Neural cell (in vitro differentiated cells): Measurements from ENCODE around the gene TPH2. TPM values are rescaled to one million over a fixed set of nuclear protein-coding genes. Genes with fewer than 3 reads are reported as not detected.

ENCODE experiments used
- H2AFZ ChIP-seq: fragments of 200-600, 300-800 bp; sonication (generic), shearing (Covaris generic); 2 replicates; pipeline ENCODE4 v1.6.0; 2014; ENCODE audit warnings: low read depth, mild to moderate bottlenecking, antibody characterized with exemption, low read length, moderate library complexity
- H3F3A ChIP-seq: fragments of 200-600 bp; shearing (Covaris generic); 2 replicates; pipeline ENCODE4 v1.6.1; 2016; ENCODE audit warnings: mild to moderate bottlenecking, moderate library complexity, mixed read lengths, antibody characterized with exemption, low read length; ENCODE audit not compliant: insufficient read depth, poor library complexity, severe bottlenecking
- H3K27ac ChIP-seq: fragments of 200-600, 300-800 bp; sonication (generic), shearing (Covaris generic); 2 replicates; pipeline ENCODE4 v1.5.1; 2014; ENCODE audit warnings: mild to moderate bottlenecking, low read length, moderate library complexity
- H3K27me3 ChIP-seq: fragments of 300-800, 200-600 bp; sonication (generic), shearing (Covaris generic); 2 replicates; pipeline ENCODE4 v1.6.0; 2014; ENCODE audit warnings: mild to moderate bottlenecking, low read depth, low read length, moderate library complexity; ENCODE audit not compliant: insufficient read depth
- H3K36me3 ChIP-seq: fragments of 300-800, 200-600 bp; sonication (generic), shearing (Covaris generic); 2 replicates; pipeline ENCODE4 v1.5.1; 2014; ENCODE audit warnings: mild to moderate bottlenecking, antibody characterized with exemption, low read length, moderate library complexity; ENCODE audit not compliant: insufficient read depth
- H3K4me2 ChIP-seq: fragments of 300-800, 200-600 bp; sonication (generic), shearing (Covaris generic); 2 replicates; pipeline ENCODE4 v1.6.0; 2014; ENCODE audit warnings: mild to moderate bottlenecking, low read length
- H3K4me3 ChIP-seq: fragments of 300-800, 200-600 bp; sonication (generic), shearing (Covaris generic); 2 replicates; pipeline ENCODE4 v1.5.1; 2014; ENCODE audit warnings: mild to moderate bottlenecking, low read length, moderate library complexity
- H3K79me2 ChIP-seq: fragments of 200-600 bp; shearing (Covaris generic); replicated peaks from 2 replicates; pipeline ENCODE4 v1.6.0; 2014; ENCODE audit warnings: mild to moderate bottlenecking, low read length, moderate library complexity; ENCODE audit not compliant: insufficient read depth
- H3K9ac ChIP-seq: fragments of 300-800, 200-600 bp; sonication (generic), shearing (Covaris generic); 2 replicates; pipeline ENCODE4 v1.6.1; 2016; ENCODE audit warnings: mild to moderate bottlenecking, low read length, mixed read lengths
- H3K9me2 ChIP-seq: fragments of 200-600 bp; shearing (Covaris generic); 2 replicates; pipeline ENCODE4 v1.6.1; 2016; ENCODE audit warnings: mild to moderate bottlenecking, low read length, mixed read lengths; ENCODE audit not compliant: insufficient read depth
- H3K9me3 ChIP-seq: fragments of 200-600, 300-800 bp; sonication (generic), shearing (Covaris generic); 2 replicates; pipeline ENCODE4 v1.6.1; 2016; ENCODE audit warnings: mild to moderate bottlenecking, mixed run types, low read length, moderate library complexity, mixed read lengths
- H4K20me1 ChIP-seq: fragments of 200-600 bp; shearing (Covaris generic); 2 replicates; pipeline ENCODE4 v1.6.1; 2016; ENCODE audit warnings: mild to moderate bottlenecking, mixed run types; ENCODE audit not compliant: insufficient read depth
- EP300 ChIP-seq: fragments of 450-650 bp; conservative IDR thresholded peaks from 2 replicates; pipeline ENCODE4 v1.6.1; 2014; ENCODE audit warnings: antibody characterized with exemption, mild to moderate bottlenecking, moderate library complexity; ENCODE audit not compliant: poor library complexity, severe bottlenecking
- EZH2 ChIP-seq: fragments of 200-600, 300-800 bp; shearing (Covaris generic), sonication (generic); IDR thresholded peaks from 2 replicates; pipeline ENCODE4 v1.6.1; 2014; ENCODE audit warnings: antibody characterized with exemption, low read length, borderline replicate concordance, mild to moderate bottlenecking; ENCODE audit not compliant: insufficient read depth, poor library complexity, severe bottlenecking
- MXI1 ChIP-seq: fragments of 450-650 bp; conservative IDR thresholded peaks from 2 replicates; pipeline ENCODE4 v1.6.1; 2014; ENCODE audit warnings: antibody characterized with exemption, mild to moderate bottlenecking; ENCODE audit not compliant: poor library complexity, severe bottlenecking
- POLR2AphosphoS5 ChIP-seq: IDR thresholded peaks from 2 replicates; pipeline ENCODE4 v1.6.1; 2012
- RAD21 ChIP-seq: fragments of 450-650 bp; conservative IDR thresholded peaks from 2 replicates; pipeline ENCODE4 v1.6.1; 2014; ENCODE audit warnings: antibody characterized with exemption, mild to moderate bottlenecking, moderate library complexity
- SMC3 ChIP-seq: fragments of 450-650 bp; conservative IDR thresholded peaks from 2 replicates; pipeline ENCODE4 v1.6.1; 2014; ENCODE audit warnings: antibody characterized with exemption, mild to moderate bottlenecking, moderate library complexity; ENCODE audit not compliant: poor library complexity
- TAF1 ChIP-seq: IDR thresholded peaks from 2 replicates; pipeline ENCODE4 v1.6.1; 2012; ENCODE audit warnings: low read depth
- polyA plus RNA-seq: library from polyadenylated mRNA; depleted of rRNA; stranded (reverse); fragments of >200 nt; gene quantifications from 2 replicates; pipeline ENCODE4 v1.2.3, GENCODE V29; 2014
- TF ChIP-seq, protein P1 (sequence below): fragments of 450-650 bp; IDR thresholded peaks from 2 replicates; pipeline ENCODE4 v1.5.1; 2014; ENCODE audit warnings: antibody characterized with exemption, mild to moderate bottlenecking, moderate library complexity; ENCODE audit not compliant: poor library complexity, severe bottlenecking
- TF ChIP-seq, protein P2 (sequence below): IDR thresholded peaks from 2 replicates; pipeline ENCODE4 v1.6.1; 2012; ENCODE audit warnings: borderline replicate concordance

The TPH2 gene
- polyA plus RNA-seq, 1 donor from 2014 or later, result 0.33 TPM

DNA sequence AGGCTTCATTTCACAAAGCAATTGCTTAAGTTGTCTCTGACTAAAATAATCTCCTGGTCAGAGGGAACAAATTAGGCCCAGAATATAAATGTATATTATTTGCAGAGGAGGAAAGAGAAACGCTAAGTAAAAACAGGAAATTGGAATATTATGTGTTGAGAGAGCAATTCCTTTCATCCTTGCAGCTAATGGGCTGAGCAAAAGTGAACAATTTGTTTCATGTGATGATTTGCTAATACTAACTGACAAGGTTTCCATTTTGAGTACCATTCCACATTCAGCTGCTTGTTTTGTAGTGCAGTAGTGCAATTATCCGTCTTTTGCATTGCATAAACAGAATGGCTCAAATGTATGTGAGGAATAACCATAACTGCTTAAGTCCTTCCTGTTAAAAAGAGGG is 103.2 kb downstream of the TPH2 start:
- Histone ChIP-seq H3K9me3 (peaks cover 4% of the 10 kb centered on the region), H3F3A (peaks cover 11% of the 10 kb centered on the region), H2AFZ (no peak overlapping the region), H4K20me1 (no peaks in the 10 kb centered on the region), H3K4me2 (no peak overlapping the region), H3K9me2 (no peaks in the 10 kb centered on the region), H3K9ac (no peak overlapping the region), H3K36me3 (no peaks in the 10 kb centered on the region), H3K4me3 (no peak overlapping the region), H3K27ac (no peak overlapping the region), H3K27me3 (no peaks in the 10 kb centered on the region), H3K79me2 (no peaks in the 10 kb centered on the region)
- TF ChIP-seq EP300, result no peak
- TF ChIP-seq, protein P1, sequence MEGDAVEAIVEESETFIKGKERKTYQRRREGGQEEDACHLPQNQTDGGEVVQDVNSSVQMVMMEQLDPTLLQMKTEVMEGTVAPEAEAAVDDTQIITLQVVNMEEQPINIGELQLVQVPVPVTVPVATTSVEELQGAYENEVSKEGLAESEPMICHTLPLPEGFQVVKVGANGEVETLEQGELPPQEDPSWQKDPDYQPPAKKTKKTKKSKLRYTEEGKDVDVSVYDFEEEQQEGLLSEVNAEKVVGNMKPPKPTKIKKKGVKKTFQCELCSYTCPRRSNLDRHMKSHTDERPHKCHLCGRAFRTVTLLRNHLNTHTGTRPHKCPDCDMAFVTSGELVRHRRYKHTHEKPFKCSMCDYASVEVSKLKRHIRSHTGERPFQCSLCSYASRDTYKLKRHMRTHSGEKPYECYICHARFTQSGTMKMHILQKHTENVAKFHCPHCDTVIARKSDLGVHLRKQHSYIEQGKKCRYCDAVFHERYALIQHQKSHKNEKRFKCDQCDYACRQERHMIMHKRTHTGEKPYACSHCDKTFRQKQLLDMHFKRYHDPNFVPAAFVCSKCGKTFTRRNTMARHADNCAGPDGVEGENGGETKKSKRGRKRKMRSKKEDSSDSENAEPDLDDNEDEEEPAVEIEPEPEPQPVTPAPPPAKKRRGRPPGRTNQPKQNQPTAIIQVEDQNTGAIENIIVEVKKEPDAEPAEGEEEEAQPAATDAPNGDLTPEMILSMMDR, result no peak
- no peak for TF ChIP-seq EZH2
- no peak for TF ChIP-seq POLR2AphosphoS5
- no peak for TF ChIP-seq MXI1
- no peak for TF ChIP-seq TAF1
- TF ChIP-seq, protein P2, sequence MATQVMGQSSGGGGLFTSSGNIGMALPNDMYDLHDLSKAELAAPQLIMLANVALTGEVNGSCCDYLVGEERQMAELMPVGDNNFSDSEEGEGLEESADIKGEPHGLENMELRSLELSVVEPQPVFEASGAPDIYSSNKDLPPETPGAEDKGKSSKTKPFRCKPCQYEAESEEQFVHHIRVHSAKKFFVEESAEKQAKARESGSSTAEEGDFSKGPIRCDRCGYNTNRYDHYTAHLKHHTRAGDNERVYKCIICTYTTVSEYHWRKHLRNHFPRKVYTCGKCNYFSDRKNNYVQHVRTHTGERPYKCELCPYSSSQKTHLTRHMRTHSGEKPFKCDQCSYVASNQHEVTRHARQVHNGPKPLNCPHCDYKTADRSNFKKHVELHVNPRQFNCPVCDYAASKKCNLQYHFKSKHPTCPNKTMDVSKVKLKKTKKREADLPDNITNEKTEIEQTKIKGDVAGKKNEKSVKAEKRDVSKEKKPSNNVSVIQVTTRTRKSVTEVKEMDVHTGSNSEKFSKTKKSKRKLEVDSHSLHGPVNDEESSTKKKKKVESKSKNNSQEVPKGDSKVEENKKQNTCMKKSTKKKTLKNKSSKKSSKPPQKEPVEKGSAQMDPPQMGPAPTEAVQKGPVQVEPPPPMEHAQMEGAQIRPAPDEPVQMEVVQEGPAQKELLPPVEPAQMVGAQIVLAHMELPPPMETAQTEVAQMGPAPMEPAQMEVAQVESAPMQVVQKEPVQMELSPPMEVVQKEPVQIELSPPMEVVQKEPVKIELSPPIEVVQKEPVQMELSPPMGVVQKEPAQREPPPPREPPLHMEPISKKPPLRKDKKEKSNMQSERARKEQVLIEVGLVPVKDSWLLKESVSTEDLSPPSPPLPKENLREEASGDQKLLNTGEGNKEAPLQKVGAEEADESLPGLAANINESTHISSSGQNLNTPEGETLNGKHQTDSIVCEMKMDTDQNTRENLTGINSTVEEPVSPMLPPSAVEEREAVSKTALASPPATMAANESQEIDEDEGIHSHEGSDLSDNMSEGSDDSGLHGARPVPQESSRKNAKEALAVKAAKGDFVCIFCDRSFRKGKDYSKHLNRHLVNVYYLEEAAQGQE, result no peak
- TF ChIP-seq RAD21, result no peak
- no peak for TF ChIP-seq SMC3

DNA sequence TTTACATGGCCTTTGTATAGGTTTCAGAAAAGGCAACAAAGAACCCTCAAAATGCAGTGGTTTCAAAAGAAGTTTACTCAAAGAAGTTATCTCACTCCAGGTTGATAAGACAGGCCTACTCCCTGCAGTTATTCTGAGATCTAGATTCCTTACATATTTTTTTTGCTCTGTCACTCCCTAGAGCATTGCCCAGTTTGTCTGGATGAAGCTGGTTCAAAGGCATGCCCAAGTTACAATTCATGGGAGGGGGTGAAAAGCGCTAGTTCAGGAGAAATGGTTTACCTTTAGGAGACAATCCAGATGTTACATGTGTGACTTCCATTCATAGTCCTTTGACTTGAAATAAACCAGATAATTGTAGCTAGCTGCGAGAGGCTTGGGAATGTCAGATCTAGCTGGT is 115.0 kb downstream of the TPH2 start:
- H3K27me3 ChIP-seq, result no peaks in the 10 kb centered on the region
- H3K9me3 ChIP-seq, result no peaks in the 10 kb centered on the region
- H3K36me3 ChIP-seq, result no peaks in the 10 kb centered on the region
- H3K9me2 ChIP-seq, result no peaks in the 10 kb centered on the region
- no peak for TF ChIP-seq SMC3
- TF ChIP-seq TAF1, result no peak
- TF ChIP-seq EP300, result no peak
- no peak for TF ChIP-seq MXI1
- TF ChIP-seq RAD21, result no peak
- TF ChIP-seq EZH2, result no peak
- TF ChIP-seq, protein P1, result no peak
- TF ChIP-seq, protein P2, result no peak
- TF ChIP-seq POLR2AphosphoS5, result no peak
- no peaks in the 10 kb centered on the region for H3F3A ChIP-seq
- H3K79me2 ChIP-seq, result no peaks in the 10 kb centered on the region
- no peak overlapping the region for H3K4me3 ChIP-seq
- no peak overlapping the region for H2AFZ ChIP-seq
- no peaks in the 10 kb centered on the region for H4K20me1 ChIP-seq
- H3K4me2 ChIP-seq, result no peak overlapping the region
- no peak overlapping the region for H3K9ac ChIP-seq
- no peak overlapping the region for H3K27ac ChIP-seq
